ENCODE measurements around the gene SPRR1A. TPM values are rescaled to one million over a fixed set of nuclear protein-coding genes. Genes with fewer than 3 reads are reported as not detected.

Gene SPRR1A
- total RNA-seq, 1 experiment from 2014 or later = not detected

DNA sequence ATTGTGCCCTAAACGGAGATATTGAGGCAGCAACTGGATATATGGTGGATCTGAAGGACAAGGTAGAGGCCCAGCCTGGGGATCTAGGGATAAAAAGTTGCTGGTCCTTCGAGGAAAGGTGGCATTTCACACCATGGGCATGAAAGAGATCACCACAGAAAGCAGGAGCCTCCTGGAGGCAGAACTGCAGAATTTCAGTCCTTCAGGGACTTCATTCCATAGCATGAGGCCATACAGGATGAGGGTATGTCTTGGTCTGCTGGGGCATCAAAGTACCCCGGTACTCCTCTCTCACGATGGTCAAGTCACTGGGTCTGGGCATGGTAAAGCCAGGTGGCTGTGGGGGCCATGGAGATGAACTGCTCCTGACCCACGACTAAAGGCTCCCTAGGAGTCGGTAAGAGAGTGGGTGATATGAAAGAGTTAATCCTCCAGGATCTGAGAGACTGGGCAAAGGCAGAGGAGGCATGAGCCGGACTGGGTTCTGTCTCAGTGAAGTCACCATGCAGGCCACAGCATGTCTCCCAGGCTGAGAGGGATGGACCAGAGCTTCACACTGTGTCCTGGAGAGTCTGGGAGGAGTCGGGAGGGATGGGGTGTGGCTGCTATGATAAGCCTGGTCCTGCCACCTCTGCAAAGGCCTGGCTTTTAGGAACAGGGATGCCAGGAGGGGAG, 42.7 kb upstream of the SPRR1A start:
- Histone ChIP-seq H3K36me3 (ENCODE audit: control insufficient read depth, insufficient read depth, low read length) (no peaks in the 10 kb centered on the region), H3K27ac (ENCODE audit: low read length) (no peak overlapping the region), H3K9me3 (ENCODE audit: control insufficient read depth, insufficient read depth, low read depth, low read length) (no peaks in the 10 kb centered on the region), H3K27me3 (ENCODE audit: control insufficient read depth, insufficient read depth, low read length) (no peaks in the 10 kb centered on the region), H3K4me1 (ENCODE audit: control insufficient read depth, insufficient read depth, low read length) (no peaks in the 10 kb centered on the region), H3K4me3 (ENCODE audit: low read depth in 2 of 2, low read length in 2 of 2) (no peak overlapping the region)
- ChIA-PET CTCF (no interaction called here), POLR2A (no interaction called here)
- intact Hi-C loops (cut with micrococcal nuclease; ENCODE audit: unreplicated experiment) = no loop called here
- no TSS peak for BruUV-seq (replicated peaks)
- no peak for TF ChIP-seq POLR2AphosphoS5 (IDR thresholded peaks at IDR 0.05; ENCODE audit: low read depth, low read length)
- TF ChIP-seq, protein P1, sequence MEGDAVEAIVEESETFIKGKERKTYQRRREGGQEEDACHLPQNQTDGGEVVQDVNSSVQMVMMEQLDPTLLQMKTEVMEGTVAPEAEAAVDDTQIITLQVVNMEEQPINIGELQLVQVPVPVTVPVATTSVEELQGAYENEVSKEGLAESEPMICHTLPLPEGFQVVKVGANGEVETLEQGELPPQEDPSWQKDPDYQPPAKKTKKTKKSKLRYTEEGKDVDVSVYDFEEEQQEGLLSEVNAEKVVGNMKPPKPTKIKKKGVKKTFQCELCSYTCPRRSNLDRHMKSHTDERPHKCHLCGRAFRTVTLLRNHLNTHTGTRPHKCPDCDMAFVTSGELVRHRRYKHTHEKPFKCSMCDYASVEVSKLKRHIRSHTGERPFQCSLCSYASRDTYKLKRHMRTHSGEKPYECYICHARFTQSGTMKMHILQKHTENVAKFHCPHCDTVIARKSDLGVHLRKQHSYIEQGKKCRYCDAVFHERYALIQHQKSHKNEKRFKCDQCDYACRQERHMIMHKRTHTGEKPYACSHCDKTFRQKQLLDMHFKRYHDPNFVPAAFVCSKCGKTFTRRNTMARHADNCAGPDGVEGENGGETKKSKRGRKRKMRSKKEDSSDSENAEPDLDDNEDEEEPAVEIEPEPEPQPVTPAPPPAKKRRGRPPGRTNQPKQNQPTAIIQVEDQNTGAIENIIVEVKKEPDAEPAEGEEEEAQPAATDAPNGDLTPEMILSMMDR (IDR thresholded peaks at IDR 0.05) = no peak
- no peak for TF ChIP-seq TCF7L2 (IDR thresholded peaks at IDR 0.05; ENCODE audit: low read depth, low read length)
- TF ChIP-seq, protein P2, sequence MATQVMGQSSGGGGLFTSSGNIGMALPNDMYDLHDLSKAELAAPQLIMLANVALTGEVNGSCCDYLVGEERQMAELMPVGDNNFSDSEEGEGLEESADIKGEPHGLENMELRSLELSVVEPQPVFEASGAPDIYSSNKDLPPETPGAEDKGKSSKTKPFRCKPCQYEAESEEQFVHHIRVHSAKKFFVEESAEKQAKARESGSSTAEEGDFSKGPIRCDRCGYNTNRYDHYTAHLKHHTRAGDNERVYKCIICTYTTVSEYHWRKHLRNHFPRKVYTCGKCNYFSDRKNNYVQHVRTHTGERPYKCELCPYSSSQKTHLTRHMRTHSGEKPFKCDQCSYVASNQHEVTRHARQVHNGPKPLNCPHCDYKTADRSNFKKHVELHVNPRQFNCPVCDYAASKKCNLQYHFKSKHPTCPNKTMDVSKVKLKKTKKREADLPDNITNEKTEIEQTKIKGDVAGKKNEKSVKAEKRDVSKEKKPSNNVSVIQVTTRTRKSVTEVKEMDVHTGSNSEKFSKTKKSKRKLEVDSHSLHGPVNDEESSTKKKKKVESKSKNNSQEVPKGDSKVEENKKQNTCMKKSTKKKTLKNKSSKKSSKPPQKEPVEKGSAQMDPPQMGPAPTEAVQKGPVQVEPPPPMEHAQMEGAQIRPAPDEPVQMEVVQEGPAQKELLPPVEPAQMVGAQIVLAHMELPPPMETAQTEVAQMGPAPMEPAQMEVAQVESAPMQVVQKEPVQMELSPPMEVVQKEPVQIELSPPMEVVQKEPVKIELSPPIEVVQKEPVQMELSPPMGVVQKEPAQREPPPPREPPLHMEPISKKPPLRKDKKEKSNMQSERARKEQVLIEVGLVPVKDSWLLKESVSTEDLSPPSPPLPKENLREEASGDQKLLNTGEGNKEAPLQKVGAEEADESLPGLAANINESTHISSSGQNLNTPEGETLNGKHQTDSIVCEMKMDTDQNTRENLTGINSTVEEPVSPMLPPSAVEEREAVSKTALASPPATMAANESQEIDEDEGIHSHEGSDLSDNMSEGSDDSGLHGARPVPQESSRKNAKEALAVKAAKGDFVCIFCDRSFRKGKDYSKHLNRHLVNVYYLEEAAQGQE (IDR thresholded peaks at IDR 0.05; ENCODE audit: insufficient read depth in 1 of 2, low read depth in 2 of 2, low read length in 1 of 2) = no peak
- DNase-seq (ENCODE audit: low read depth, low spot score) (no peak), ATAC-seq (no peak)
- in situ Hi-C loops (cut with HindIII; ENCODE audit: low pct_unique_long_range_greater_than_20kb, low sequenced_read_pairs) = no loop called here

DNA sequence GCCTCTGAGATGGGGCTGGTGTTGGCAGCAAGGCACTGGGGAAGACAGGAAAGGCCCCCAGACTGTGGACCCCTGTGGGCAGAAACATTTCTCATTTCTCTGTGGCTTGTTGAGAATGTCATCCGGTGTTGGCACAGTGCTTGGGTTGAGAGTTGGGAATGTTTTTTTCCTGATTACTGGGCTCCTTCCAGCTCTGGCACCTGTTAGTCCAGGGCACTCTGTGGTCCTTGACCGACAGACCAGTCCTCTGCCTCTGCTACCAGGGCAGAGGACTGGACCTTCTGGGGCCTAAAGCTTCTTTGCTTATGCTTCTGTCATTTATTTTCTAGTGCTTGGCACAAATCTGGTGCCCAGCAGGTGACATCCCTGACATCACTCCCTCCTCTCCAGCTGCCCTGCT, 41.7 kb upstream of the SPRR1A start:
- TF ChIP-seq TCF7L2 (IDR thresholded peaks at IDR 0.05; ENCODE audit: low read depth, low read length) (no peak), POLR2AphosphoS5 (IDR thresholded peaks at IDR 0.05; ENCODE audit: low read depth, low read length) (no peak), SIN3A (IDR thresholded peaks at IDR 0.05; ENCODE audit: borderline replicate concordance, insufficient read depth, low read depth, low read length) (no peak)
- TF ChIP-seq, protein P2 (IDR thresholded peaks at IDR 0.05; ENCODE audit: insufficient read depth in 1 of 2, low read depth in 2 of 2, low read length in 1 of 2) = no peak
- TF ChIP-seq, protein P1 (IDR thresholded peaks at IDR 0.05) = no peak
- Histone ChIP-seq H3K27ac (ENCODE audit: low read length) (no peak overlapping the region), H3K36me3 (ENCODE audit: control insufficient read depth, insufficient read depth, low read length) (no peaks in the 10 kb centered on the region), H3K4me1 (ENCODE audit: control insufficient read depth, insufficient read depth, low read length) (no peaks in the 10 kb centered on the region), H3K9me3 (ENCODE audit: control insufficient read depth, insufficient read depth, low read depth, low read length) (no peaks in the 10 kb centered on the region), H3K27me3 (ENCODE audit: control insufficient read depth, insufficient read depth, low read length) (no peaks in the 10 kb centered on the region), H3K4me3 (ENCODE audit: low read depth in 2 of 2, low read length in 2 of 2) (no peak overlapping the region)
- ChIA-PET CTCF (no interaction called here), POLR2A (no interaction called here)
- no peak for ATAC-seq
- no peak for DNase-seq (ENCODE audit: low read depth, low spot score)
- intact Hi-C loops (cut with micrococcal nuclease; ENCODE audit: unreplicated experiment) (no loop called here), in situ Hi-C loops (cut with HindIII; ENCODE audit: low pct_unique_long_range_greater_than_20kb, low sequenced_read_pairs) (no loop called here)
- BruUV-seq (replicated peaks) = no TSS peak
